HFF-Myc (cell line): ENCODE data around the gene PRKN.

Experiments
- DNase-seq: peaks from one replicate; pipeline ENCODE4 v3.0.0-alpha.2; 2011; ENCODE audit warnings: low read depth; ENCODE audit errors: extremely low read depth
- H3K4me3 ChIP-seq: replicated peaks from 2 replicates; pipeline ENCODE4 v1.5.1; 2011; ENCODE audit warnings: low read depth, mild to moderate bottlenecking, control low read depth, low read length
- CTCF ChIP-seq: IDR thresholded peaks from 2 replicates; pipeline ENCODE4 v1.5.1; 2012; ENCODE audit warnings: mild to moderate bottlenecking, low read depth, low read length, control low read depth; ENCODE audit errors: missing control alignments

Gene PRKN

DNA sequence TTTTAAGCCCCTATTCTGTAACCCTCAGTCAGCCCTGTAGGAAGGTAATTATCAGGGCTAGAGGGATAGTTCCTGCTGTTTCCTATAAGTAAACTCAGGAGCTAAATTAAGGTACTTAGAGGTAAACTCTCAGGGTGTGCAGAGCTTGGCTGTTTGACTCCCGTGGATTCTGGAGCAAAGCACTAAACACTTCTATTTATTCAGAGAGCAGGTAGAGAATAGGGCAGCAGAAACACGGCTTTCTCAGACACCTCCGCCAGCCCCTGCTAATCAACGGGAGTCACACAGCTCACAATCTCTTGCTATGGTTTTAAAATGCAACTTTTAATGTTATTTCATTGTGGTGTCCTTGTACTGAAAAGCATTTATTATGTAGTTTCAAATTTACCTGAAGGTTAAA is 21.8 kb downstream of the PRKN start:
- no peak for TF ChIP-seq CTCF
- no peak for DNase-seq
- no peak overlapping the region for H3K4me3 ChIP-seq

- no peak overlapping the region for H3K4me3 ChIP-seq
- TF ChIP-seq CTCF, result no peak
- no peak for DNase-seq
Observed at GRCh38 chr6:162704001-162704400, 23.6 kb downstream of the PRKN start.

- no peak overlapping the region for H3K4me3 ChIP-seq
- no peak for TF ChIP-seq CTCF
- DNase-seq, result no peak
Observed at GRCh38 chr6:162702446-162702845, 25.1 kb downstream of the PRKN start.

DNA sequence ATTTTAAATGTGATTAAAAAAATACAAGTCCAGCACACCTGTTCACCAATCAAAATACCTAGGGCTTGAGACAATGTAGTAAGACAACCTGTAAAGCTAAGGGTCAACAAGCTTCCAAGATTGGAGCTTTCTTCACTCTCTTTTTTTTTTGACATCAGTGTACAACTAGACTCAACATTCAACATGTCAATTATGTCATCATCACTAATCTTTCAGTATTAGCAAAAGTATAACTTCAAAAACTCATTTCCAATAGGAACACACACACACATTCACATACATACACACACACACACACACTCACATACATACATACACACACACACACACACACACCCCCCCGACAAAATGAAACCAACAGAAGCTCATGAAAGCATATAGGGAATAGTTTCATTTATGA is 26.0 kb downstream of the PRKN start:
- DNase-seq, result no peak
- no peak overlapping the region for H3K4me3 ChIP-seq
- no peak for TF ChIP-seq CTCF

GRCh38 chr6:162700966-162701365 is 26.6 kb downstream of the PRKN start:
- no peak overlapping the region for H3K4me3 ChIP-seq
- no peak for DNase-seq
- no peak for TF ChIP-seq CTCF

DNA sequence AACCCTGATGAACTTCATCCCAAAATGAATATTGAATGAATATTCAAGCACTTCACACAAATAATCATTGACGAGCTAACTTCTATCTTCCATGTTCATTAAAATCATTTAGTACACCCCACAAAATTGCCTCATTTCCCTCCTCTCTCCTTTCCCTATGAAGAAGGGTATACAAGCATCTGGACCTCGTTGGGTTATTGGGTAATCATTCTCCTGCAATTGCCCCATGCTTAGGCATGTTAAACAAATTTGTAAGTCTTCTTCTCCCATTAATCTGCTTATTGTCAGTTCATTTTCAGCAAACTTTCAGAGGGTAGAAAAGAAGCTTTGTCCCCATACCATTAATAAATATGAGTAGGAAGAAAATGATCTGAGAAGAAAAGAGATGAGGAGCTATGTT is 27.6 kb downstream of the PRKN start:
- DNase-seq, result no peak
- no peak overlapping the region for H3K4me3 ChIP-seq
- no peak for TF ChIP-seq CTCF

- no peak for TF ChIP-seq CTCF
- no peak for DNase-seq
- no peak overlapping the region for H3K4me3 ChIP-seq
Observed at GRCh38 chr6:162698440-162698839, 29.1 kb downstream of the PRKN start.
